ENCODE measurements around the gene DEK.

DNA sequence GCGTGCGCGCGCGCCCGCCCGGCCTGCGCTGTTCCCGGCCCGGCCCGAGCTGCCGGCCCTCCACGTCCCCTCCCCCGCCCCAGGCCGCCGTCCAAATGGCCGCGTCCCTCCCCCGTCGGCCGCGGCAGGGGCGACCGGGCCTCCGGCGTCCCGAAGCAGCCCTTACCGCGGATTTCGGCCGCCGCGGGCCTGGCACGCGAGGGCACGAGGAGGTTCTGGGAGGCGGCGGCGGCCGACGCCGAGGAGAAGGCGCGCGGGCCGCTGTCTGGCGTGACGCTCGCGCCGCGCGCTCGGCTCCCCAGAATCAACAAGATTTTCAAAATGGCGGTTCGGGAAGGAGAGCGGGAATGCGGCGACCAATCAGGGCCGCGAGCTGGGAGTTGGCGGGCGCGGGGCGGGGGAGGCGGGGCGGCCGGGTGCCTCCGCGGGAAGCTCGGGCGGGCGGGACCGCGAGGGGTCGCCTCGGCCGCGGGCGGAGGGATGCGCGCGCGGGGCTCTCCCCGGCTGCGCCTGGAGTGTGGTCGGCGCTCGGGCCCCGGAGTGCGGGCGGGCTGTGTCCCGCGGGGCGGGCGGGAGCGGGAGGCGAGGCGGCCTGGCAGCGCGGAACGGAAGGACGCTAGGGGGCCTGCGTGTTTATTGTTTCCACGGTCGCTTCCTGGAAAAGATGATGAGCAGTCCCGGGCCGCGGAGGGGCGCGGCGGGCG, at the start of gene DEK:
- TF ChIP-seq CSRNP3 (CRISPR knock-in tag; IDR thresholded peaks at IDR 0.05) (no peak), ZC3H10 (CRISPR knock-in tag; IDR thresholded peaks at IDR 0.05) (no peak), TOX (CRISPR knock-in tag; IDR thresholded peaks at IDR 0.05; ENCODE audit: borderline replicate concordance) (no peak), ISL1 (CRISPR knock-in tag; IDR thresholded peaks at IDR 0.05) (no peak)

Measured in SK-N-SH treated with all-trans-retinoic acid at 6 μM for 48 hours (cell line).